ENCODE results near the gene ARHGEF12.

ARHGEF12 gene

DNA sequence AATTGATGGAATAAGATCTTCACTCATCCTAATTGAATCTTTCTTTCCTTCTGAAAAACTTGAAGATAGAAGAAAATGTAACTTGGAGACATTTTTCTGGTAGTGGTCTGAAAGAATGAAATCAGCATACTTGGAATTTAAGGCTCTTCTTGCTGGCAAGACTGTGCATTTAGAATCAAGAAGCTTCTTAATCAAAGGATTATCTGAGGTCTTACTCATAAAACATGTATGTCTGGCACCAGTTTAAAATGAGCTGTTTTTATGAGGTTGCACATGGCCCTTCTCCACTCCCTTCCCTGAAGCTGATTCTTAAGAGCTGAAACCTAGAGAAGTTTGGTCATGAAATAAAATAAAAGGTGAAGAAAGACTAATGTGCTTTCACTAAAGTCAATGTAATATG is 77.3 kb downstream of the ARHGEF12 start:
- Histone ChIP-seq H2BK120ac (ENCODE audit: low read depth, low read length) (no peak overlapping the region), H3K27ac (ENCODE audit: low read length, poor library complexity, severe bottlenecking) (no peak overlapping the region), H2BK15ac (ENCODE audit: low read depth, poor library complexity, severe bottlenecking) (no peak overlapping the region), H3K9ac (ENCODE audit: low read length) (no peak overlapping the region), H3K4me1 (ENCODE audit: control insufficient read depth, insufficient read depth, low read depth, low read length) (no peaks in the 10 kb centered on the region), H3K18ac (ENCODE audit: low read depth in 1 of 2, low read length in 2 of 2) (no peak overlapping the region), H4K8ac (ENCODE audit: low read length) (no peak overlapping the region), H2BK5ac (ENCODE audit: low read depth, low read length, poor library complexity, severe bottlenecking) (no peak overlapping the region), H2AK5ac (ENCODE audit: low read length, severe bottlenecking) (no peak overlapping the region), H3K23ac (ENCODE audit: low read length in 2 of 2) (no peak overlapping the region), H3K4me2 (ENCODE audit: low read length, poor library complexity, severe bottlenecking) (no peak overlapping the region), H3K79me1 (replicated peaks; ENCODE audit: low read length, poor library complexity, severe bottlenecking) (peaks cover 5% of the 10 kb centered on the region), H2BK12ac (ENCODE audit: low read length in 2 of 2) (no peak overlapping the region), H3K4ac (ENCODE audit: low read depth in 1 of 2, low read length in 2 of 2) (no peak overlapping the region), H3K36me3 (ENCODE audit: control insufficient read depth in 1 of 2, insufficient read depth in 2 of 2, low read depth in 1 of 2, low read length in 2 of 2) (peaks cover 8 to 39% of the 10 kb centered on the region in 2 experiments), H3K27me3 (ENCODE audit: control insufficient read depth in 1 of 2, insufficient read depth in 1 of 2, low read length in 2 of 2) (no peaks in the 10 kb centered on the region), H3K9me3 (ENCODE audit: control insufficient read depth, low read length) (no peaks in the 10 kb centered on the region), H3K4me3 (ENCODE audit: insufficient read depth in 1 of 2, low read depth in 1 of 2, low read length in 2 of 2) (no peak overlapping the region), H4K91ac (ENCODE audit: low read length) (no peak overlapping the region), H2AFZ (ENCODE audit: low read depth, low read length) (no peak overlapping the region), H3K14ac (ENCODE audit: low read length in 2 of 2) (no peak overlapping the region)
- DNase-seq = peak; percentile 29

DNA sequence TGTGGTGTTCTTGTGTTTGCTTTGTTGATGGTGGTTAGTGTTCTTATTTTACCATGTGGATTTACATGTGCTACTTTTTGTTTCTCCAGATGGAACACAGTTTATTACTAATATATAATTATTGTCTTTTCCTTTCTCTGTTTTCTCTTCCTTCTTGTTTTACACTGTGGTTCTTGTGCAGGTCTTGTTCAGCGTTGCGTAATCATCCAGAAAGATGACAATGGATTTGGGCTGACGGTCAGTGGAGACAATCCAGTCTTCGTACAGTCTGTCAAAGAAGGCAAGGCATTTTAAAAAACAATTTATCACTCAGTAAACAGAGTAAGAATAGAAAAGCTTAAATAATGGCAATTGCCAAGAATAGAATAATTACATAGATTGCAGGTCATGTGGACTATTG is 84.4 kb downstream of the ARHGEF12 start:
- no peak overlapping the region for H2BK15ac ChIP-seq (ENCODE audit: low read depth, poor library complexity, severe bottlenecking)
- no peak overlapping the region for H3K9ac ChIP-seq (ENCODE audit: low read length)
- H4K8ac ChIP-seq (ENCODE audit: low read length) = no peak overlapping the region
- no peak overlapping the region for H2AK5ac ChIP-seq (ENCODE audit: low read length, severe bottlenecking)
- H3K14ac ChIP-seq (ENCODE audit: low read length in 2 of 2) = no peak overlapping the region
- no peak overlapping the region for H3K18ac ChIP-seq (ENCODE audit: low read depth in 1 of 2, low read length in 2 of 2)
- H2BK5ac ChIP-seq (ENCODE audit: low read depth, low read length, poor library complexity, severe bottlenecking) = no peak overlapping the region
- no peak overlapping the region for H3K27ac ChIP-seq (ENCODE audit: low read length, poor library complexity, severe bottlenecking)
- H3K4ac ChIP-seq (ENCODE audit: low read depth in 1 of 2, low read length in 2 of 2) = no peak overlapping the region
- H3K9me3 ChIP-seq (ENCODE audit: control insufficient read depth, low read length) = no peaks in the 10 kb centered on the region
- H2AFZ ChIP-seq (ENCODE audit: low read depth, low read length) = no peak overlapping the region
- H2BK120ac ChIP-seq (ENCODE audit: low read depth, low read length) = no peak overlapping the region
- H3K4me1 ChIP-seq (ENCODE audit: control insufficient read depth, insufficient read depth, low read depth, low read length) = peaks cover 3% of the 10 kb centered on the region
- DNase-seq = no peak
- H3K4me2 ChIP-seq (ENCODE audit: low read length, poor library complexity, severe bottlenecking) = no peak overlapping the region
- H3K4me3 ChIP-seq (ENCODE audit: insufficient read depth in 1 of 2, low read depth in 1 of 2, low read length in 2 of 2) = no peak overlapping the region
- no peak overlapping the region for H2BK12ac ChIP-seq (ENCODE audit: low read length in 2 of 2)
- WGBS = 100% methylated on average over 3 of the region's 4 CpGs
- H4K91ac ChIP-seq (ENCODE audit: low read length) = no peak overlapping the region
- peaks cover 9 to 52% of the 10 kb centered on the region in 2 experiments for H3K36me3 ChIP-seq (ENCODE audit: control insufficient read depth in 1 of 2, insufficient read depth in 2 of 2, low read depth in 1 of 2, low read length in 2 of 2)
- no peaks in the 10 kb centered on the region for H3K27me3 ChIP-seq (ENCODE audit: control insufficient read depth in 1 of 2, insufficient read depth in 1 of 2, low read length in 2 of 2)
- H3K23ac ChIP-seq (ENCODE audit: low read length in 2 of 2) = no peak overlapping the region
- H3K79me1 ChIP-seq (replicated peaks; ENCODE audit: low read length, poor library complexity, severe bottlenecking) = peaks cover 6% of the 10 kb centered on the region

DNA sequence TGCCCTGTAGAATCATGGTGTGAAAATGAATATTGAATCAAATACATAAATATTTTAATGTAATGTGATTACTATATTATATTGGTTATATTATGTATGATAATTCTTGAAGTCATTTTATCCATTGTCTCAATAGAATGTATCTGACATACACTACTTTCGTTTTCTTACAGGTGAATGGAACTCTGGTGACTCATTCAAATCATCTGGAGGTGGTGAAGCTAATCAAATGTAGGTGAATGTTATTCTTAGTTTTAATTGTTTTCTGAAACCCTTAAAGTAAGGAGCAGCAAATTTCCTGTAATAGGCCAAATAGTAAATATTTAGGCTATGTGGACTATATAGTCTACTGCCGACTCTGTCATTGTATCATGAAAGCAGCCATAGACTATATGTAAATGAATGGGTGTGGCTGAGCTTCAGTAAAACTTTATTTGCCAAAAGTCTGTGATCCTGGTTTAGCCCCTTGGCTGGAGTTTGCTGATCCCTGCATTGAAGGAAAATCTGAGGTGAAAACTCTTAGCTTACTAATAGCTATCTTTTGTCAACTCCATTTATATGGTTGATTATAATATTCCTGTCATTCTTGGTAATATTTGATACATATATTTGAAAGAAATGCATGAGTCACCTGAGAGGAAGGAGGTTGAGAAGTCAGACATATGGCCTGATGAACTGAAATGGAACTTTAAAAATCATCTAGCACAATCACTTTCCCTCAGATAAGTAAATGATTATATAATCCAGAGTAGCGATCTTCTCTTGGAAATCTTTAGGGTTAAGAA is 88.2 kb downstream of the ARHGEF12 start:
- H3K79me1 ChIP-seq (replicated peaks; ENCODE audit: low read length, poor library complexity, severe bottlenecking) = peaks cover 12% of the 10 kb centered on the region
- H3K9ac ChIP-seq (ENCODE audit: low read length) = no peak overlapping the region
- H2BK15ac ChIP-seq (ENCODE audit: low read depth, poor library complexity, severe bottlenecking) = no peak overlapping the region
- H3K14ac ChIP-seq (ENCODE audit: low read length in 2 of 2) = no peak overlapping the region
- H3K4me3 ChIP-seq (ENCODE audit: insufficient read depth in 1 of 2, low read depth in 1 of 2, low read length in 2 of 2) = no peak overlapping the region
- no peak overlapping the region for H4K91ac ChIP-seq (ENCODE audit: low read length)
- H3K4me2 ChIP-seq (ENCODE audit: low read length, poor library complexity, severe bottlenecking) = no peak overlapping the region
- peaks cover 8 to 65% of the 10 kb centered on the region in 2 experiments for H3K36me3 ChIP-seq (ENCODE audit: control insufficient read depth in 1 of 2, insufficient read depth in 2 of 2, low read depth in 1 of 2, low read length in 2 of 2)
- H2AFZ ChIP-seq (ENCODE audit: low read depth, low read length) = no peak overlapping the region
- H3K18ac ChIP-seq (ENCODE audit: low read depth in 1 of 2, low read length in 2 of 2) = no peak overlapping the region
- no peak overlapping the region for H3K23ac ChIP-seq (ENCODE audit: low read length in 2 of 2)
- H2BK5ac ChIP-seq (ENCODE audit: low read depth, low read length, poor library complexity, severe bottlenecking) = no peak overlapping the region
- H4K8ac ChIP-seq (ENCODE audit: low read length) = no peak overlapping the region
- no peak overlapping the region for H3K4ac ChIP-seq (ENCODE audit: low read depth in 1 of 2, low read length in 2 of 2)
- no peak overlapping the region for H2BK120ac ChIP-seq (ENCODE audit: low read depth, low read length)
- no peaks in the 10 kb centered on the region for H3K27me3 ChIP-seq (ENCODE audit: control insufficient read depth in 1 of 2, insufficient read depth in 1 of 2, low read length in 2 of 2)
- no peaks in the 10 kb centered on the region for H3K9me3 ChIP-seq (ENCODE audit: control insufficient read depth, low read length)
- no peak overlapping the region for H2AK5ac ChIP-seq (ENCODE audit: low read length, severe bottlenecking)
- peaks cover 5% of the 10 kb centered on the region for H3K4me1 ChIP-seq (ENCODE audit: control insufficient read depth, insufficient read depth, low read depth, low read length)
- H3K27ac ChIP-seq (ENCODE audit: low read length, poor library complexity, severe bottlenecking) = no peak overlapping the region
- no peak for DNase-seq
- 93% methylated on average over 3 of the region's 3 CpGs for WGBS
- H2BK12ac ChIP-seq (ENCODE audit: low read length in 2 of 2) = no peak overlapping the region

DNA sequence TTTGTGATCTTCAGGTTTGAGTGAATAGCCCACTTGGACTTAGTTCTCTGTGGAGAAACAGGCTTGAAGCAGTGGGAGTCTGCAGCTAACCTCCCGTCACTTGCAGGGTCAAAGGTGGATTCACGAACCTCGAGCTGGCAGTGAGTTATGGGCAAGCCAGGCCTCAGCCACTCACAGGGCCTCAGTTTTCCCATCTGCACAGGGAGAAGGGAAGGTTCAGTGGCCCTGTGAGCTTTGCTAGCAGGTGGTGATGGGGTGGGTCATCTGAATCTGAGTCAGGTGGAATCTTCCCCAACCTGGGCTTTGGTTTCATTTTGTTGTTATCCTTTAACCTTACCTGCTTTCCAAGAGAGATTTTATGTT is 88.7 kb downstream of the ARHGEF12 start:
- H3K4me2 ChIP-seq (ENCODE audit: low read length, poor library complexity, severe bottlenecking) = no peak overlapping the region
- no peak overlapping the region for H4K8ac ChIP-seq (ENCODE audit: low read length)
- 77% methylated on average over 3 of the region's 3 CpGs for WGBS
- peaks cover 8 to 67% of the 10 kb centered on the region in 2 experiments for H3K36me3 ChIP-seq (ENCODE audit: control insufficient read depth in 1 of 2, insufficient read depth in 2 of 2, low read depth in 1 of 2, low read length in 2 of 2)
- H3K14ac ChIP-seq (ENCODE audit: low read length in 2 of 2) = no peak overlapping the region
- no peaks in the 10 kb centered on the region for H3K9me3 ChIP-seq (ENCODE audit: control insufficient read depth, low read length)
- DNase-seq = no peak
- peaks cover 5% of the 10 kb centered on the region for H3K4me1 ChIP-seq (ENCODE audit: control insufficient read depth, insufficient read depth, low read depth, low read length)
- H2AFZ ChIP-seq (ENCODE audit: low read depth, low read length) = no peak overlapping the region
- no peak overlapping the region for H3K4me3 ChIP-seq (ENCODE audit: insufficient read depth in 1 of 2, low read depth in 1 of 2, low read length in 2 of 2)
- H3K79me1 ChIP-seq (replicated peaks; ENCODE audit: low read length, poor library complexity, severe bottlenecking) = peaks cover 12% of the 10 kb centered on the region
- no peak overlapping the region for H2BK15ac ChIP-seq (ENCODE audit: low read depth, poor library complexity, severe bottlenecking)
- no peak overlapping the region for H2BK120ac ChIP-seq (ENCODE audit: low read depth, low read length)
- no peak overlapping the region for H3K27ac ChIP-seq (ENCODE audit: low read length, poor library complexity, severe bottlenecking)
- peak overlapping the region in 1 of 2 experiments; percentile 6 for H2BK12ac ChIP-seq (ENCODE audit: low read length in 2 of 2)
- no peak overlapping the region for H4K91ac ChIP-seq (ENCODE audit: low read length)
- no peaks in the 10 kb centered on the region for H3K27me3 ChIP-seq (ENCODE audit: control insufficient read depth in 1 of 2, insufficient read depth in 1 of 2, low read length in 2 of 2)
- no peak overlapping the region for H3K23ac ChIP-seq (ENCODE audit: low read length in 2 of 2)
- H3K18ac ChIP-seq (ENCODE audit: low read depth in 1 of 2, low read length in 2 of 2) = no peak overlapping the region
- H3K4ac ChIP-seq (ENCODE audit: low read depth in 1 of 2, low read length in 2 of 2) = no peak overlapping the region
- H2AK5ac ChIP-seq (ENCODE audit: low read length, severe bottlenecking) = no peak overlapping the region
- H3K9ac ChIP-seq (ENCODE audit: low read length) = no peak overlapping the region
- no peak overlapping the region for H2BK5ac ChIP-seq (ENCODE audit: low read depth, low read length, poor library complexity, severe bottlenecking)

Data from mesenchymal stem cell (in vitro differentiated cells and primary cell).